Measurements from ENCODE around the gene PELI2. TPM values are rescaled to one million over a fixed set of nuclear protein-coding genes. Genes with fewer than 3 reads are reported as not detected.

PELI2 gene
- polyA plus RNA-seq, 1 donor: 25.7 TPM

DNA sequence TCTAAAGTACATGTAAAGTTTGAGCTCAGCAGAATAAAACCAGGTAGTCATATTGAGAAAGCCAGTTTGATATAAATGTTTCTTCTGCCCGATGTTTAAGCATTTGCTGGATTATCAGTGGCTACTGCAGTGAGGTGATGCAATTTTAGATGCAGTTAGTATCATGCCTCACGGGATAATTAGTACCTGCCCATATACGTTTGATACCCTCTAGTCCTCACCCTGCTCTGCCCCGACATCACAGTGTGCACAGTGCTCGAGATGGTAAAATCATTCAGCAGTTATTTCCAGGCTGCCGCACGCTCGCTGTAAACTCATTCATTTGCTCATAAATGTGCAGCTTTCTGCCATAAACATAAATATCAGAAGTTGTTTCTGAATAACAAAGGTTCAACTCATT lies 152.7 kb downstream of the PELI2 start:
- H3K9me3 ChIP-seq (ENCODE audit: control insufficient read depth, low read depth, low read length): no peaks in the 10 kb centered on the region
- no peak for DNase-seq
- peaks cover 3% of the 10 kb centered on the region for H3K36me3 ChIP-seq (ENCODE audit: control insufficient read depth, insufficient read depth, low read length)
- 100% methylated on average over 1 of the region's 8 CpGs for WGBS (ENCODE audit: insufficient coverage, low lambda C conversion rate)
- no peak overlapping the region for H3K4me3 ChIP-seq (ENCODE audit: low read length)
- H3K4me1 ChIP-seq (ENCODE audit: control insufficient read depth, insufficient read depth, low read length): no peaks in the 10 kb centered on the region
- H3K27me3 ChIP-seq (ENCODE audit: control insufficient read depth, insufficient read depth, low read length): no peaks in the 10 kb centered on the region
- no peak overlapping the region for H3K27ac ChIP-seq (ENCODE audit: low read length)

DNA sequence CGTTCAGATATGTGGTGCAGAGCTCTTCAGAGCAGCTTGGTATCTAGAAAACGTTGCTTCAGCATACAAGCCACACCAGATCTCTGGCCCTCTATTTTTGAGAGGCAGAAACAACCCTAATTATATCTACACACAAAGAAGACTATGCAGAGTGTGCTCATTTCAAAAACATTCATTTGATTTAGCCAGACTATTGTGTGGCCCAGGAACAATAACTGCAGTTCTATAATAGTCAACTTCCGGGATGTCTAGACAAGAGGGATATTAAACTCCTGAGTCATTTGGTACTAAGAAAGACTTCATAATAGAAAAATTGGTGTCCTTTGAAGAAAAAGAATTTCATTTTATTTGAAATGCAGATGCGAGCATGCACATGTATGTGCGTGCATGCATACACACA lies 153.8 kb downstream of the PELI2 start:
- H3K36me3 ChIP-seq (ENCODE audit: control insufficient read depth, insufficient read depth, low read length): peaks cover 3% of the 10 kb centered on the region
- no peak overlapping the region for H3K4me3 ChIP-seq (ENCODE audit: low read length)
- no peak overlapping the region for H3K27ac ChIP-seq (ENCODE audit: low read length)
- no peaks in the 10 kb centered on the region for H3K27me3 ChIP-seq (ENCODE audit: control insufficient read depth, insufficient read depth, low read length)
- no peak for DNase-seq
- WGBS (ENCODE audit: insufficient coverage, low lambda C conversion rate): no CpG with 5 or more reads among the region's 5 CpGs
- H3K9me3 ChIP-seq (ENCODE audit: control insufficient read depth, low read depth, low read length): no peaks in the 10 kb centered on the region
- no peaks in the 10 kb centered on the region for H3K4me1 ChIP-seq (ENCODE audit: control insufficient read depth, insufficient read depth, low read length)

DNA sequence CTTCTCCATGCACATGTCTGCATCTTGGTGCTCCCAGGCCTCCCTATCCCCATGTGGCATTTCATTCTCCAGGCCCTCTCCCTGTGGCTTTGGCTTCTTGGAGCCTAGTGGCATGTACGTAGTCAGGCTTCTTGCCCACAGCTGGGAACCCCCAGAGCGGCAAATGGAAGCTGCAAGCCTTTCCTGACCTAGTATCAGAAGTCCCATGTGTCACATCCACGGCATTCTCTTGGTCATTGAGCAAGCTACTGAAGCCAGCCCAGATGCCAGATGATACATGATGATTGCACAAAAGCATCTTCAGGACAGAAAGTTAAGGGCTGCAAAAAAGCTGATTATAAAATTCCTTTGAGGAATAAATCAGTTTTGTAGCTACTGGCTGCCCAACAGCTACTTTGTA lies 154.9 kb downstream of the PELI2 start:
- Histone ChIP-seq H3K4me3 (ENCODE audit: low read length) (no peak overlapping the region), H3K9me3 (ENCODE audit: control insufficient read depth, low read depth, low read length) (no peaks in the 10 kb centered on the region), H3K4me1 (ENCODE audit: control insufficient read depth, insufficient read depth, low read length) (no peaks in the 10 kb centered on the region), H3K36me3 (ENCODE audit: control insufficient read depth, insufficient read depth, low read length) (peaks cover 3% of the 10 kb centered on the region), H3K27ac (ENCODE audit: low read length) (no peak overlapping the region), H3K27me3 (ENCODE audit: control insufficient read depth, insufficient read depth, low read length) (no peaks in the 10 kb centered on the region)
- WGBS (ENCODE audit: insufficient coverage, low lambda C conversion rate): no CpG with 5 or more reads among the region's 3 CpGs
- no peak for DNase-seq

DNA sequence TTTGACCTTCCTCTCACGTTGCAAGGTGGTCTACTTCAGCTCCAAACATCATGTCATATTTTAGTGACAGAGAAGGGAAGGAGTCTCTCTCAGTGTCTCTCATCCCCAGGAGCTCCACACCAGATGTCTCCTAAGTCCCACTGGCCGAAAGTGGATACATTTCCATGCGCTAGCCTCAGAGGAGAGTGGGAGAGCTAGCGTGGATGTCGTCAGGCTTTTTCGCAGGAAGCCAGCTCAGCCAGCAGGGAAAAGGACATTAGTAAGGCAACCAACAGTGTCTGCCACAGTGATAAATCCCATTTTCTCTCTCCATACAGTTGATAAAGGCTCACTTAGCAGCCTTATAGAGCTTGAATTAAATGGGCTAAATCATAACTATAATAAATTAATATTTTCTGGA lies 155.7 kb downstream of the PELI2 start:
- Histone ChIP-seq H3K36me3 (ENCODE audit: control insufficient read depth, insufficient read depth, low read length) (peaks cover 3% of the 10 kb centered on the region), H3K9me3 (ENCODE audit: control insufficient read depth, low read depth, low read length) (no peaks in the 10 kb centered on the region), H3K4me1 (ENCODE audit: control insufficient read depth, insufficient read depth, low read length) (no peaks in the 10 kb centered on the region), H3K27ac (ENCODE audit: low read length) (no peak overlapping the region), H3K27me3 (ENCODE audit: control insufficient read depth, insufficient read depth, low read length) (no peaks in the 10 kb centered on the region), H3K4me3 (ENCODE audit: low read length) (no peak overlapping the region)
- no peak for DNase-seq
- WGBS (ENCODE audit: insufficient coverage, low lambda C conversion rate): 100% methylated on average over 1 of the region's 6 CpGs

DNA sequence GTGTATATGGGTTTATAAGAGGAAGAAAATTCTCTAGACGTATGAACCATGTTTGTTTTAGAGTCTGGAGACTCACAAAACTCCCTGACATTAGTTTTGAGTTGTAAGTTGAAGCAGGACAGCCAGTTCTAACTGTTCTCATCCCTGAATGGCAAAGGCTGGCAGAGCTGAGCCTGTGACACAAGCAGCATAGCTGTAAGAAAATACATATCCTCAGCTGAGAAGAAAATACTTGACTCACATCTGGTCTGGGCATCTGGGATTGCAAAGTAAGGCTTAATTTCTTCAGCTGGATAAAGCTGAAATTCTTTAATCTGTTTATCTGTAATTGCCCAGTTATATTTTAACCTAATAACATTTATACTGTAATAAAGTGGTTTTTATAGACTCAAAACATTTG lies 156.3 kb downstream of the PELI2 start:
- WGBS (ENCODE audit: insufficient coverage, low lambda C conversion rate): no CpG with 5 or more reads among the region's 1 CpG
- H3K4me3 ChIP-seq (ENCODE audit: low read length): no peak overlapping the region
- peaks cover 3% of the 10 kb centered on the region for H3K36me3 ChIP-seq (ENCODE audit: control insufficient read depth, insufficient read depth, low read length)
- H3K4me1 ChIP-seq (ENCODE audit: control insufficient read depth, insufficient read depth, low read length): no peaks in the 10 kb centered on the region
- no peaks in the 10 kb centered on the region for H3K27me3 ChIP-seq (ENCODE audit: control insufficient read depth, insufficient read depth, low read length)
- H3K27ac ChIP-seq (ENCODE audit: low read length): no peak overlapping the region
- no peak for DNase-seq
- H3K9me3 ChIP-seq (ENCODE audit: control insufficient read depth, low read depth, low read length): no peaks in the 10 kb centered on the region

DNA sequence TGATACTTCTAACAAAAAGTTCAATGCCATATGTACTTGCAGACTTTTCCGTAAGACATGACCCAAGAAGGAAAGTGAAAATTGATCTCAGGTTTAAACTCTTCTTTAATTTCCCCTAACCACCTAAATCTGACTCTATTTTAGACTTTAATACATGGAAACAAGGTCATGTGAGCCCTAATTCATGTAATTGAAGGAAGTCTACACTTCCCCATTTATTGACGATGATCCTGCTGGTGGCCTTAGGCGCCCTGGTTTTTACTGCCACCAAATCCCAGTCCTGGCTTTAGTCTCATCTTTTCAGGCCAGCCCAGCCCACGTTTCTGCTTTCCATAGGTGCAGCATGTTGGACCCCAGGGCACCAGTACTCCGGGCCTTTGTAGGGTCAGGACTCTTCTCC lies 157.9 kb downstream of the PELI2 start:
- DNase-seq: no peak
- no peaks in the 10 kb centered on the region for H3K4me1 ChIP-seq (ENCODE audit: control insufficient read depth, insufficient read depth, low read length)
- no peaks in the 10 kb centered on the region for H3K27me3 ChIP-seq (ENCODE audit: control insufficient read depth, insufficient read depth, low read length)
- H3K27ac ChIP-seq (ENCODE audit: low read length): no peak overlapping the region
- no peaks in the 10 kb centered on the region for H3K9me3 ChIP-seq (ENCODE audit: control insufficient read depth, low read depth, low read length)
- H3K36me3 ChIP-seq (ENCODE audit: control insufficient read depth, insufficient read depth, low read length): peaks cover 3% of the 10 kb centered on the region
- WGBS (ENCODE audit: insufficient coverage, low lambda C conversion rate): 100% methylated on average over 1 of the region's 5 CpGs
- H3K4me3 ChIP-seq (ENCODE audit: low read length): no peak overlapping the region

DNA sequence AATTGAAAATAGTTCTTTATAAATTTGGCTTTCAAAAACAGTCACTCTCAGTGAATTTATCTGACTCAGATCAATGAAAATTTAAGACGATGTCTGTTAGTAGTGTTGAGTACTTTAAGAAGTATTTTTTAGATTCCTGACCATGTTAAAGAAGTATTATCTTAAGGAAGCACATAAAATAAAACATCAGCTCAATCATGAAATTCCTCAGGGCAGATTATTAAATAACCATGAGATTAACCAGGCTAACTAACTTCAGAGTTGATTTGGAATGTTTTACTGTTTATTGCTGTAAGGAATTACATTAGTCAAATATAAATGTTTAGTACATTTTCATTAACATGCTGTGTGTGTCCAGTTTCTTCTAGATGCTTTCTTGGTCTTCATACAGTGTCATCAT lies 160.2 kb downstream of the PELI2 start:
- H3K4me3 ChIP-seq (ENCODE audit: low read length): no peak overlapping the region
- no peaks in the 10 kb centered on the region for H3K9me3 ChIP-seq (ENCODE audit: control insufficient read depth, low read depth, low read length)
- no peaks in the 10 kb centered on the region for H3K27me3 ChIP-seq (ENCODE audit: control insufficient read depth, insufficient read depth, low read length)
- no peaks in the 10 kb centered on the region for H3K4me1 ChIP-seq (ENCODE audit: control insufficient read depth, insufficient read depth, low read length)
- peaks cover 3% of the 10 kb centered on the region for H3K36me3 ChIP-seq (ENCODE audit: control insufficient read depth, insufficient read depth, low read length)
- no peak overlapping the region for H3K27ac ChIP-seq (ENCODE audit: low read length)
- WGBS (ENCODE audit: insufficient coverage, low lambda C conversion rate): 100% methylated on average over 1 of the region's 1 CpG
- DNase-seq: no peak

DNA sequence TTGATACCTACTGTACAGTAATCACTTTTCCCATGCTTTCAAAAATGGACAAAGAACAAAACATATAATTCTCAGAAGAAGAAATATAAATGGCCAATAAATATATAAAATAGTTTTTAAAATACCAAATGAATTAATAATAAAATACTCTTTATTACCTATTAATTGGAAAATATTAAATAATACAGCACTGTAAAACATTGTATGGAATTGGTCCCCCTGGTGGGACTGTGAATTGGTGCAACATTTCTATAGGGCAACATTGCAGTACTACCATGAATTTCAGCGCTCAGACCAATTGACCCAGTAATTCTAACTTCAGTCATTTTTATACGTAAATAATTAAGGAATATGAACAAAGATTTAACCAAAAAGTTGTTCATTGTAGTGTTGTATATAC lies 162.6 kb downstream of the PELI2 start:
- no peaks in the 10 kb centered on the region for H3K9me3 ChIP-seq (ENCODE audit: control insufficient read depth, low read depth, low read length)
- peaks cover 3% of the 10 kb centered on the region for H3K36me3 ChIP-seq (ENCODE audit: control insufficient read depth, insufficient read depth, low read length)
- H3K4me1 ChIP-seq (ENCODE audit: control insufficient read depth, insufficient read depth, low read length): no peaks in the 10 kb centered on the region
- no peaks in the 10 kb centered on the region for H3K27me3 ChIP-seq (ENCODE audit: control insufficient read depth, insufficient read depth, low read length)
- DNase-seq: no peak
- 100% methylated on average over 1 of the region's 2 CpGs for WGBS (ENCODE audit: insufficient coverage, low lambda C conversion rate)
- H3K27ac ChIP-seq (ENCODE audit: low read length): no peak overlapping the region
- no peak overlapping the region for H3K4me3 ChIP-seq (ENCODE audit: low read length)

DNA sequence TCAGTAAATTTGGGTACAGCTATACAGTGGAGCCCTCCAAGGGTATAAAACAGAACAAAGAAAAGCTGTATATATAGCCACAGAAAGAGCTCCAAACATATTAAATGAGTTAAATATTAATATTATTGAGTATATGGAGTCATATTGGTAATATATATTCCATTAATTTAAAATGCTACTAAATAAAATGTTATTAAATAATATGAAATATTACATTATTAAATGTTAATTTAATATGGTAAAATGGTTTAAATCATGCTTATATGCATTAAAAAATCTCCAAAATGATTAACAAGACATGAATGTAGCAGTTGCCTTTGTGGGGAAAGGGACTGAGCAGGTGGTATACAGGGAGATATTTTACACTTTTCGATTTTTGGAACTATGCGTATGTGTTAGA lies 164.0 kb downstream of the PELI2 start:
- DNase-seq: no peak
- Histone ChIP-seq H3K27me3 (ENCODE audit: control insufficient read depth, insufficient read depth, low read length) (no peaks in the 10 kb centered on the region), H3K27ac (ENCODE audit: low read length) (no peak overlapping the region), H3K4me3 (ENCODE audit: low read length) (no peak overlapping the region), H3K4me1 (ENCODE audit: control insufficient read depth, insufficient read depth, low read length) (no peaks in the 10 kb centered on the region), H3K36me3 (ENCODE audit: control insufficient read depth, insufficient read depth, low read length) (peaks cover 3% of the 10 kb centered on the region), H3K9me3 (ENCODE audit: control insufficient read depth, low read depth, low read length) (no peaks in the 10 kb centered on the region)
- 93% methylated on average over 2 of the region's 2 CpGs for WGBS (ENCODE audit: insufficient coverage, low lambda C conversion rate)

DNA sequence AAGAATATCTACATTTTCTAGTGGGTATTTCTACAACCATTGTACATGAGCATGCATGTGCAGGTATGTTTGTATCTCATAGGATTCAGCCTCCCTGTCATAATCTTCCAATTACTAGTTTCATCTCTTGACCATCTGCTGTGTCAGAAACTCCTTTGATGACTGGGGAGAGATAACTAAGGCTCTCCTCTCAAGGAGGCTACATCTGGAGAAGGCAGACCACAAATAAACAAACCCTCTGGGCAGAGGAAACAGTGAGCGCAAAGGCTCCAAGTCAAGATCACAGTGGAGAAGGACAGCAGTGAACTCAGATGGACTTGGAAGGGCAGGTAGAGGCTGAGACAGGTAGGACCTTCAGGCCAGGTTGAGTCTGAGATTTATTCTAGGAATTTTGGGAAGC lies 166.4 kb downstream of the PELI2 start:
- Histone ChIP-seq H3K4me1 (ENCODE audit: control insufficient read depth, insufficient read depth, low read length) (no peaks in the 10 kb centered on the region), H3K36me3 (ENCODE audit: control insufficient read depth, insufficient read depth, low read length) (peaks cover 13% of the 10 kb centered on the region), H3K4me3 (ENCODE audit: low read length) (no peak overlapping the region), H3K9me3 (ENCODE audit: control insufficient read depth, low read depth, low read length) (no peaks in the 10 kb centered on the region), H3K27me3 (ENCODE audit: control insufficient read depth, insufficient read depth, low read length) (no peaks in the 10 kb centered on the region), H3K27ac (ENCODE audit: low read length) (no peak overlapping the region)
- WGBS (ENCODE audit: insufficient coverage, low lambda C conversion rate): no CpG with 5 or more reads among the region's 1 CpG
- DNase-seq: no peak

DNA sequence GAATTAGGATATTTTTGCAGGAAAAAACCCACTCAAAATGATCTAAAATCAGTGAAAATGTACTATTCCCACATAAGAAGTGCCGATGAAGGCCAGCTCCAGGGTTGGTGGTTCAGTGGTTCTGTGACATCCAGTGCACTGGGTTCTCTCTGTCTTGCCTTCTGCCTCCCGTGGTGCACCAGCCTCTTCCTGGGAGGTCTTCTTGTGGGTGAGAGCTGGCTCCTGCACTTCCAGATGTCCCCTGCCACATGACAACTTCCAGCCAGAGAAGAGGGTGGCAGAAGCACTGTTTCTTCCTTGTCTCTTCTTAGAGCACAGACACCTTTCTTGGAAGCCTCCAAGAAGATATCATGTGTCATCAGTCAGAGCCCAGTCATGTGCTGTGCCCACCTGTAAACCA lies 170.9 kb downstream of the PELI2 start:
- WGBS (ENCODE audit: insufficient coverage, low lambda C conversion rate): no CpG with 5 or more reads among the region's 2 CpGs
- H3K4me3 ChIP-seq (ENCODE audit: low read length): no peak overlapping the region
- no peak for DNase-seq
- no peaks in the 10 kb centered on the region for H3K27me3 ChIP-seq (ENCODE audit: control insufficient read depth, insufficient read depth, low read length)
- no peak overlapping the region for H3K27ac ChIP-seq (ENCODE audit: low read length)
- no peaks in the 10 kb centered on the region for H3K4me1 ChIP-seq (ENCODE audit: control insufficient read depth, insufficient read depth, low read length)
- no peaks in the 10 kb centered on the region for H3K9me3 ChIP-seq (ENCODE audit: control insufficient read depth, low read depth, low read length)
- peaks cover 30% of the 10 kb centered on the region for H3K36me3 ChIP-seq (ENCODE audit: control insufficient read depth, insufficient read depth, low read length)
